GM12864 (cell line): Measurements from ENCODE around the gene GRAMD1A.

Experiments used
- DNase-seq: peaks from one replicate; pipeline ENCODE4 v3.0.0-alpha.2; 2011; ENCODE audit warnings: low read depth
- H3K4me3 ChIP-seq: 2 replicates; pipeline ENCODE4 v1.5.1; 2011; ENCODE audit warnings: mild to moderate bottlenecking, low read depth, low read length, control low read depth
- CTCF ChIP-seq: IDR thresholded peaks from 2 replicates; pipeline ENCODE4 v1.5.1; 2011; ENCODE audit warnings: low read depth, mild to moderate bottlenecking, moderate library complexity, low read length, control low read depth, inconsistent platforms; ENCODE audit errors: missing control alignments

Gene GRAMD1A

GRCh38 chr19:35042056-35042730 lies 42.1 kb downstream of the GRAMD1A start:
- no peak for DNase-seq
- no peak overlapping the region for H3K4me3 ChIP-seq
- TF ChIP-seq CTCF, result no peak

- no peak for TF ChIP-seq CTCF
- DNase-seq, result no peak
- H3K4me3 ChIP-seq, result no peak overlapping the region
These were observed 43.0 kb downstream of the GRAMD1A start for GRCh38 chr19:35042954-35043604.

- no peak for DNase-seq
- no peak for TF ChIP-seq CTCF
- no peak overlapping the region for H3K4me3 ChIP-seq
These were observed 43.8 kb downstream of the GRAMD1A start for GRCh38 chr19:35043906-35044305.

DNA sequence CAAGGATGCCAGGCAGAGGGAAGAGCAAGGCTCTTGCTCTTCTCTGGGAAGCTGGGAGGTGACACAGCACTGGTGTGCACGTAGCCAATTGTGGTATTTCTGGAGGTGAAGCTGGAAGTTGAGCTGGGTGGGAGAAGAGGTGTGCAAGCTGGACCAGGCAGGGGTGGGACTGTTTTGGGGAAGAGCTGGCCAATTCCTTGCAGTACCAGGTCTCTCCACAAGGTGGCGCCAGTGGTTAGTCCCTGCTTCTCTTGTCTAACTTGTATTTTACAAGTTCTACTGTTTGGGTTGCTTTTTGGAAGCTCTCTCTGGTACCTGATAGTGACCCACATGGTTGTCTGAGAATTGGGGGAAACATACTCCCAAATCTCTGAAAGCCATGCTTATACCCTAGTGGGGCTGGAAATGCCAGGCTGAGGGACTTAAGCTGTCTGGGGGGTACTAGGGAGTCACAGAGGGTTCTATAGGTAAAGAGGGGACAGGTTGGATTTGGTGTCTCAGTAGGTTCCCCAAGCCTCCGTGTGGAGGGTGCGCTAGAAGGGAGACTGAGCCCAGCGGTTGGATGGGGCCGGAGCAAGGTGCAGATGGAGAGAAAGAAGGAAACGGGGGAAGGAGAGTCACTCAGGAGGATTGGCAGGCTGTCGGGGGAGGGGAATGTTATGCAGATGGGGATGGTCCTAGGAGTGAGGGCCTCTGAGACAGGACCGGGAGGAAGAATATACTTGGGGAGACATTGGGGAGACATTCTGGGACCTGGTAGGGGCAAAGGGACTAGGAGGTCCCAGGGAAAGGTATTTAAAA lies 44.4 kb downstream of the GRAMD1A start:
- TF ChIP-seq CTCF, result peak; percentile 99
- DNase-seq, result no peak
- H3K4me3 ChIP-seq, result no peak overlapping the region

GRCh38 chr19:35045667-35046300 lies 45.7 kb downstream of the GRAMD1A start:
- H3K4me3 ChIP-seq, result no peak overlapping the region
- DNase-seq, result no peak
- peak; percentile 75 for TF ChIP-seq CTCF

- DNase-seq, result no peak
- no peak for TF ChIP-seq CTCF
- H3K4me3 ChIP-seq, result no peak overlapping the region
These were observed 46.3 kb downstream of the GRAMD1A start for GRCh38 chr19:35046461-35046860.
